Measurements from ENCODE around the gene INSC. TPM values are rescaled to one million over a fixed set of nuclear protein-coding genes. Genes with fewer than 3 reads are reported as not detected.

Gene INSC
- total and polyA plus RNA-seq, 9 of the 15 experiments (the other 6 are each of a cell fraction or from before 2014, with no cell fraction given) = not detected

DNA sequence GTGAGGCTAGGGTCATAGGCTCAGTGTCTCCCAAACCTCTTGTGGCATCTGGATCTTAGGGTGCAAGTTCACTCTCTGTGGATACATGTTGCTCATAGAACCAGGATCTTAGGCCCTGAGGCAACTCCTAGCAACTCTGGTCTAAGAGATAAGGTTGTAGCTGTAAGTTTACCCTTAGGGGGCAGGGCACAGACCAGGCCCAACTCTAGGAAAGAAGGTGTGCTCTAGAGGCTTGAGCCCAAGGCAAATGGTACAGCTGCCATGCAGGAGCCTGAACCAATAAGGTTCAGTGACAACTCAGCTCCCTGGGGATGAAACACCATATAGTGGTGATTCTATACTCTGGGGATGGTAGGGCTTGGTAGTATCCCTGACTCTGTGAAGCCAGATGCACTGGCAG lies 23.5 kb upstream of the INSC start (continued):
- TF ChIP-seq, protein P1, sequence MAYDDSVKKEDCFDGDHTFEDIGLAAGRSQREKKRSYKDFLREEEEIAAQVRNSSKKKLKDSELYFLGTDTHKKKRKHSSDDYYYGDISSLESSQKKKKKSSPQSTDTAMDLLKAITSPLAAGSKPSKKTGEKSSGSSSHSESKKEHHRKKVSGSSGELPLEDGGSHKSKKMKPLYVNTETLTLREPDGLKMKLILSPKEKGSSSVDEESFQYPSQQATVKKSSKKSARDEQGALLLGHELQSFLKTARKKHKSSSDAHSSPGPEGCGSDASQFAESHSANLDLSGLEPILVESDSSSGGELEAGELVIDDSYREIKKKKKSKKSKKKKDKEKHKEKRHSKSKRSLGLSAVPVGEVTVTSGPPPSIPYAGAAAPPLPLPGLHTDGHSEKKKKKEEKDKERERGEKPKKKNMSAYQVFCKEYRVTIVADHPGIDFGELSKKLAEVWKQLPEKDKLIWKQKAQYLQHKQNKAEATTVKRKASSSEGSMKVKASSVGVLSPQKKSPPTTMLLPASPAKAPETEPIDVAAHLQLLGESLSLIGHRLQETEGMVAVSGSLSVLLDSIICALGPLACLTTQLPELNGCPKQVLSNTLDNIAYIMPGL (CRISPR knock-in tag; IDR thresholded peaks at IDR 0.05) = no peak

DNA sequence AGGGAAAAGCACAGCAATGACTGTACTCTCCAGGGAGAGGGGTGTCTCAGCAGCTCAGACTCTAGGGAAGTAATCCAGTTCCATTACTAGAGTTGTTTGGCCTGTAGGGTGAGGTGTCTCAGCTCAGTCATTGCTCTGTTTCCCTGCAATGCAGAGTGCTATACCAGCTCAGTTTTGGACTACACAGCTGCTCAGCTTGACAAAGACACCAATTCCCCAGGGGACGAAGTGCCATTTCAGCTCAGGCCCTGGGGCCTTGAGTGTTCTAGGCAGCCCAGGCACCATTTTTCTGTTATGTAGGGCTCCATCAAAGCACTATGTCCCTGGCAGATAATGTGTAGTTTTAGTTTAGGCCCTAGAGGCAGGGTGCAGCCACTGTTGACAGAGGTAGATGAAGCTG lies 23.1 kb upstream of the INSC start:
- no TSS peak for BruUV-seq (replicated peaks)
- WGBS (ENCODE audit: insufficient coverage, low coverage, missing lambda C conversion rate) = 0% methylated on average over 1 of the region's 1 CpG
- intact Hi-C loops (cut with micrococcal nuclease) (no loop called here), in situ Hi-C loops (cut with MboI) (no loop called here)
- no peaks in the 10 kb centered on the region for H3K36me3 ChIP-seq (ENCODE audit: control insufficient read depth, insufficient read depth, low read length)
- POLR2A ChIA-PET = interaction anchor here (0.8 to 1.3 kb wide), 3 partner anchors 9 to 16 kb away, joined by 3 to 4 read pairs (median 3); no protein-coding TSS in a partner anchor
- ATAC-seq (no peak), FAIRE-seq (no peak), DNase-seq (ENCODE audit: extremely low read depth in 1 of 4, low spot score in 3 of 4) (no peak)
- TF ChIP-seq, protein P2, sequence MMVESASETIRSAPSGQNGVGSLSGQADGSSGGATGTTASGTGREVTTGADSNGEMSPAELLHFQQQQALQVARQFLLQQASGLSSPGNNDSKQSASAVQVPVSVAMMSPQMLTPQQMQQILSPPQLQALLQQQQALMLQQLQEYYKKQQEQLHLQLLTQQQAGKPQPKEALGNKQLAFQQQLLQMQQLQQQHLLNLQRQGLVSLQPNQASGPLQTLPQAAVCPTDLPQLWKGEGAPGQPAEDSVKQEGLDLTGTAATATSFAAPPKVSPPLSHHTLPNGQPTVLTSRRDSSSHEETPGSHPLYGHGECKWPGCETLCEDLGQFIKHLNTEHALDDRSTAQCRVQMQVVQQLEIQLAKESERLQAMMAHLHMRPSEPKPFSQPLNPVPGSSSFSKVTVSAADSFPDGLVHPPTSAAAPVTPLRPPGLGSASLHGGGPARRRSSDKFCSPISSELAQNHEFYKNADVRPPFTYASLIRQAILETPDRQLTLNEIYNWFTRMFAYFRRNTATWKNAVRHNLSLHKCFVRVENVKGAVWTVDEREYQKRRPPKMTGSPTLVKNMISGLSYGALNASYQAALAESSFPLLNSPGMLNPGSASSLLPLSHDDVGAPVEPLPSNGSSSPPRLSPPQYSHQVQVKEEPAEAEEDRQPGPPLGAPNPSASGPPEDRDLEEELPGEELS (CRISPR knock-in tag; IDR thresholded peaks at IDR 0.05; ENCODE audit: borderline replicate concordance) = no peak
- TF ChIP-seq CHCHD3 (CRISPR knock-in tag; IDR thresholded peaks at IDR 0.05) (no peak), SOX6 (IDR thresholded peaks at IDR 0.05) (no peak), ZC3H11A (IDR thresholded peaks at IDR 0.05; ENCODE audit: low read depth, low read length) (no peak), HMG20A (CRISPR knock-in tag; conservative IDR thresholded peaks at IDR 0.05) (no peak), CEBPG (CRISPR knock-in tag; IDR thresholded peaks at IDR 0.05) (no peak), CEBPG (tag; conservative IDR thresholded peaks at IDR 0.05 in 1 of 2, IDR thresholded peaks at IDR 0.05 in 1 of 2) (no peak), NUFIP1 (IDR thresholded peaks at IDR 0.05; ENCODE audit: partially characterized antibody) (no peak), HNRNPK (IDR thresholded peaks at IDR 0.05; ENCODE audit: low read depth, low read length, poor library complexity, severe bottlenecking) (no peak)
- TF ChIP-seq, protein P3, sequence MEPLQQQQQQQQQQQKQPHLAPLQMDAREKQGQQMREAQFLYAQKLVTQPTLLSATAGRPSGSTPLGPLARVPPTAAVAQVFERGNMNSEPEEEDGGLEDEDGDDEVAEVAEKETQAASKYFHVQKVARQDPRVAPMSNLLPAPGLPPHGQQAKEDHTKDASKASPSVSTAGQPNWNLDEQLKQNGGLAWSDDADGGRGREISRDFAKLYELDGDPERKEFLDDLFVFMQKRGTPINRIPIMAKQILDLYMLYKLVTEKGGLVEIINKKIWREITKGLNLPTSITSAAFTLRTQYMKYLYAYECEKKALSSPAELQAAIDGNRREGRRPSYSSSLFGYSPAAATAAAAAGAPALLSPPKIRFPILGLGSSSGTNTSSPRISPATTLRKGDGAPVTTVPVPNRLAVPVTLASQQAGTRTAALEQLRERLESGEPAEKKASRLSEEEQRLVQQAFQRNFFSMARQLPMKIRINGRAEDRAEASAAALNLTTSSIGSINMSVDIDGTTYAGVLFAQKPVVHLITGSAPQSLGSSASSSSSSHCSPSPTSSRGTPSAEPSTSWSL (CRISPR knock-in tag; IDR thresholded peaks at IDR 0.05; ENCODE audit: borderline replicate concordance) = no peak
- H4K20me1 ChIP-seq (replicated peaks; ENCODE audit: control insufficient read depth, insufficient read depth, low read length) = no peaks in the 10 kb centered on the region
- CTCF ChIA-PET (ENCODE audit: low intra/inter-chr PET ratio) = no interaction called here
- no peaks in the 10 kb centered on the region for H3K79me2 ChIP-seq (ENCODE audit: control insufficient read depth, insufficient read depth, low read length)
- H3K9me3 ChIP-seq (replicated peaks; ENCODE audit: control insufficient read depth, insufficient read depth, low read depth, low read length) = no peaks in the 10 kb centered on the region
- H3K27ac ChIP-seq (ENCODE audit: extremely low read depth, low read depth, low read length) = no peak overlapping the region
- H3K4me2 ChIP-seq (ENCODE audit: insufficient read depth, low read length) = no peak overlapping the region
- H3K9ac ChIP-seq (ENCODE audit: insufficient read depth in 1 of 2, low read depth in 2 of 2, low read length in 2 of 2) = no peak overlapping the region
- H3K4me1 ChIP-seq (replicated peaks in 1 of 2; ENCODE audit: control insufficient read depth in 2 of 2, insufficient read depth in 2 of 2, low read length in 2 of 2) = no peaks in the 10 kb centered on the region
- no peaks in the 10 kb centered on the region for H3K9me1 ChIP-seq (ENCODE audit: control insufficient read depth, insufficient read depth, low read length)
- no peaks in the 10 kb centered on the region for H3K27me3 ChIP-seq (ENCODE audit: control insufficient read depth in 2 of 2, insufficient read depth in 2 of 2, low read length in 2 of 2)
- no peak overlapping the region for H3K4me3 ChIP-seq
- H2AFZ ChIP-seq (ENCODE audit: low read depth, low read length) = no peak overlapping the region
